Measurements from ENCODE around the gene HOXB4. TPM values are rescaled to one million over a fixed set of nuclear protein-coding genes. Genes with fewer than 3 reads are reported as not detected.

Gene HOXB4
- polyA plus RNA-seq, 2 donors: 1.8 to 4.2 TPM

DNA sequence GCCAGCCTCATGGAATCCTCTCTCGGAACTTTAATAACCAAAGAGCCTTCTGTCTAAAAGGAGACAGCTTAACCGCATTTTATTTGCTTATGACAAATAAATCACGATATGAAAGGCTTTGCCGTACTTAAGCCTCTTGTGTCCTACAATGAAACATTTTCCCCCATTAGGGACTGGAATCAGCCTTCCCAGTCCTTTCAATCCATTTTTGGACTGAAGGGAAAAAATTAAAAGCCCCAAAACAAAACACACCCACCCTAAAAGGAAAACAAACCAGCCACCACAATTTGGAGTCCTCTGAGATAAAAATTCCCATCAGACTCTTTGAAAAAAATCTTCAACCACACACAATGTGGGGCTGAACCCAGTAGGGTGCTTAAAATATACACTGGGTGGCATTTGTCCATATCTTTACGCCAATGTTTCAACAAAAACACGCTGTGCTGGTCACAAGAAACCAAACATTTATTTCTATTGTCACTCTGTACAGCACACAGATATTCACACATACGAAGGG, 3.0 kb downstream of the HOXB4 start:
- Histone ChIP-seq H3K36me3 (ENCODE audit: control insufficient read depth in 2 of 2, insufficient read depth in 2 of 2, low read length in 1 of 2) (no peaks in the 10 kb centered on the region), H3K27me3 (ENCODE audit: control insufficient read depth in 1 of 2, insufficient read depth in 2 of 2, low read length in 2 of 2) (no peaks in the 10 kb centered on the region), H3K4me1 (ENCODE audit: control insufficient read depth in 2 of 2, insufficient read depth in 2 of 2, low read length in 1 of 2) (peaks cover 0 to 3% of the 10 kb centered on the region in 2 donors), H3K9me3 (ENCODE audit: control insufficient read depth in 2 of 2, insufficient read depth in 1 of 2, low read depth in 1 of 2, low read length in 1 of 2) (no peaks in the 10 kb centered on the region), H3K27ac (ENCODE audit: low read depth in 2 of 2, low read length in 1 of 2) (peak overlapping the region; percentile 85 to 92), H3K4me3 (ENCODE audit: low read depth in 1 of 2, low read length in 2 of 2) (peak overlapping the region in 1 of 2 donors; percentile 37)
- 32 to 37% methylated on average over 7 of the region's 7 CpGs for WGBS, 2 donors

DNA sequence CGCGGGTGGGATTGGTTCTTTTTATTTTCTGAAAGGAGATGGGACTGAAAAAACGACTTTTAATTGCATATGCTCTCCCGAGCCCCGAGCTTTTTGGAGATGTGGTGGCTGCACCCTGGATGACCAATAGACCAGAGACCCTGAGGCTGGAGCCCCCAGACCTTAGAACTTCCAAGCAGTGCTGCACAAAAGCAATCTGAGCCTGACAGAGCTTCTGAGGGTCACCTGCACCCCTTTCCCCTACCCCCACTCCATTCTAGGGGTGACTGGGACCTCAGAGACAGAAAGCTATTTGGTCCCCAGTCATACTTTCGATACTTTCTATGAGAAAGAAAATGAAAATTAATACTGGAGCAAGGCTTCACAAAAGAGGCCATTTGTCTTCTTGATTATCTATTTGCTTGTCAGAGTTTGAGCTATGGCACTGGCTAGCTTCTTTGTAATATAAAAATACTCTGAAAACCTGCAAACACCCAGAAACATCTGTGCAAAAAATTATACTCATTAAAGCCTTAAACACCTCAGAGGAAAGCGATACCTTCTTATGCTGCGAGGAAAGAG, 3.6 kb downstream of the HOXB4 start:
- peak overlapping the region in 1 of 2 donors; percentile 37 for H3K4me3 ChIP-seq (ENCODE audit: low read depth in 1 of 2, low read length in 2 of 2)
- H3K9me3 ChIP-seq (ENCODE audit: control insufficient read depth in 2 of 2, insufficient read depth in 1 of 2, low read depth in 1 of 2, low read length in 1 of 2): no peaks in the 10 kb centered on the region
- H3K27me3 ChIP-seq (ENCODE audit: control insufficient read depth in 1 of 2, insufficient read depth in 2 of 2, low read length in 2 of 2): no peaks in the 10 kb centered on the region
- peaks cover 0 to 3% of the 10 kb centered on the region in 2 donors for H3K4me1 ChIP-seq (ENCODE audit: control insufficient read depth in 2 of 2, insufficient read depth in 2 of 2, low read length in 1 of 2)
- no peaks in the 10 kb centered on the region for H3K36me3 ChIP-seq (ENCODE audit: control insufficient read depth in 2 of 2, insufficient read depth in 2 of 2, low read length in 1 of 2)
- peak overlapping the region; percentile 92 to 94 for H3K27ac ChIP-seq (ENCODE audit: low read depth in 2 of 2, low read length in 1 of 2)
- WGBS, 2 donors: 36 to 41% methylated on average over 8 of the region's 8 CpGs

DNA sequence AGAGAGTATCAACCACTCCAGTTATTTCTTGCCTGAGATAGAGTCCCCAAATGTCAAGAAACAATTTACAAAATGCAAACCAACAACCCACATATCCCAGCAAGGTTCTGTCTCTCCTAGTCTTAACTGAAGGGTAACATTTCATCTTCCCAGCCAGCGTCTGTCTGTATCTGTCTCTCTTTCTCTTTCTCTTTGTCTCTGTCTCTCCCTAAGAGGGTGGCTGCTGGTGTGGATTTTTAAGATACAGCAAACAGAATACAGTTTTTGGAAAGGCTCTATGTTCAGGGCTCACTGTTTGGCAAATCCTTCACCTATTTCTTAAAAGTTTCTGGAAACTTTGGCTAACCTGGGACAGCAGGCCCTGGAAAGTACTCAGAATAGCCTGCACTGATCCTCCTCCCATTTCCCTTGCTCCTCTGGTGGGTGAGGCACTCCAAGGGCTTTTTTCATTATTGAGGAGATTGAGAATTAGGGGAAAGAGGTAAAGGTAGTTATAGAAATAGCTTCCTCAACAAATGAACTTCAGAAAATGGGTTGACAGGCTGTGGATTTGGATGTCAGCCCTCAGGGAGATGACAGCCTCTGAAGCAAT, 6.2 kb downstream of the HOXB4 start:
- 55 to 57% methylated on average over 1 of the region's 1 CpG for WGBS, 2 donors
- Histone ChIP-seq H3K27ac (ENCODE audit: low read depth in 2 of 2, low read length in 1 of 2) (peak overlapping the region; percentile 92 to 94), H3K27me3 (ENCODE audit: control insufficient read depth in 1 of 2, insufficient read depth in 2 of 2, low read length in 2 of 2) (no peaks in the 10 kb centered on the region), H3K4me1 (ENCODE audit: control insufficient read depth in 2 of 2, insufficient read depth in 2 of 2, low read length in 1 of 2) (peaks cover 0 to 3% of the 10 kb centered on the region in 2 donors), H3K4me3 (ENCODE audit: low read depth in 1 of 2, low read length in 2 of 2) (no peak overlapping the region), H3K36me3 (ENCODE audit: control insufficient read depth in 2 of 2, insufficient read depth in 2 of 2, low read length in 1 of 2) (no peaks in the 10 kb centered on the region), H3K9me3 (ENCODE audit: control insufficient read depth in 2 of 2, insufficient read depth in 1 of 2, low read depth in 1 of 2, low read length in 1 of 2) (no peaks in the 10 kb centered on the region)

DNA sequence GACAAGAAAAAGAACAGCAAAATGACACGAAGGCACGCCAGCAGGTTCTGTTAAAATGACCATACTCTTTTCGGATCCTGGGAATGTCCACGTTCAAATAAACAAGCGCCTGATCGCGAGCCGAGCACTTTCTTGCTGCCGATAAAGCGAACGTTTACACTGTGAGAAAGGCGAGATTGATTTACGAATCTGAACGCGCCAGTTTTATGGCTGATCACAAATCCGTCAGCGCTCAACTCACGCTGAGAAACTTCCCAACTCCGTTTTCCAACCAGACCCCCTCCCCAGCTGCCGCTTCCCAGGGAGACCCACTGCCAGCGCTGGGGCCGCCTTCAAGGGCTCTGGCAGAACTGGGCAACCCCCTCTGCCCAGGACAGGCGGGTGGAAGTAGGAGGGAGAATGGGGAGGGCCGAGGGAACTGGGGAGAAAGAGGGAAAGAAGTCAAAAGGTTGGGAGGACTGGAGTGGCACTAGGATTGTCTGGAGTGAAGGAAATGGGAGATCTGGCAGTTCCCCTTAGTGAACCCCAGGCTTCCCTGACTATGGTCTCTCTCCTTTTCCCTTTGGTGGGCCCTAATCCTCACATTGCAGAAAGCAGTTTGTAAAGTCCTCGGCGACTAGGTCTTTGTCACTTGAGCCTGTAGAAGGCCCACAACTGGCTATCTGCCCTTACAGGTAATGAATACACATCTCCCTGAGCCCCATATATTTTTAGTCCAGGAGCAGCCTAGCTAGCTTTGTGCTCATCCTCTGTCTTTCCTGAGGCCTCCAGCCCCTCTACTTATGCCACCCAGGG, 6.9 kb downstream of the HOXB4 start:
- Histone ChIP-seq H3K9me3 (ENCODE audit: control insufficient read depth in 2 of 2, insufficient read depth in 1 of 2, low read depth in 1 of 2, low read length in 1 of 2) (no peaks in the 10 kb centered on the region), H3K4me3 (ENCODE audit: low read depth in 1 of 2, low read length in 2 of 2) (peak overlapping the region; percentile 29 to 48), H3K36me3 (ENCODE audit: control insufficient read depth in 2 of 2, insufficient read depth in 2 of 2, low read length in 1 of 2) (no peaks in the 10 kb centered on the region), H3K27ac (ENCODE audit: low read depth in 2 of 2, low read length in 1 of 2) (peak overlapping the region; percentile 92 to 94), H3K27me3 (ENCODE audit: control insufficient read depth in 1 of 2, insufficient read depth in 2 of 2, low read length in 2 of 2) (no peaks in the 10 kb centered on the region), H3K4me1 (ENCODE audit: control insufficient read depth in 2 of 2, insufficient read depth in 2 of 2, low read length in 1 of 2) (peaks cover 0 to 3% of the 10 kb centered on the region in 2 donors)
- 29 to 35% methylated on average over 26 of the region's 26 CpGs for WGBS, 2 donors

DNA sequence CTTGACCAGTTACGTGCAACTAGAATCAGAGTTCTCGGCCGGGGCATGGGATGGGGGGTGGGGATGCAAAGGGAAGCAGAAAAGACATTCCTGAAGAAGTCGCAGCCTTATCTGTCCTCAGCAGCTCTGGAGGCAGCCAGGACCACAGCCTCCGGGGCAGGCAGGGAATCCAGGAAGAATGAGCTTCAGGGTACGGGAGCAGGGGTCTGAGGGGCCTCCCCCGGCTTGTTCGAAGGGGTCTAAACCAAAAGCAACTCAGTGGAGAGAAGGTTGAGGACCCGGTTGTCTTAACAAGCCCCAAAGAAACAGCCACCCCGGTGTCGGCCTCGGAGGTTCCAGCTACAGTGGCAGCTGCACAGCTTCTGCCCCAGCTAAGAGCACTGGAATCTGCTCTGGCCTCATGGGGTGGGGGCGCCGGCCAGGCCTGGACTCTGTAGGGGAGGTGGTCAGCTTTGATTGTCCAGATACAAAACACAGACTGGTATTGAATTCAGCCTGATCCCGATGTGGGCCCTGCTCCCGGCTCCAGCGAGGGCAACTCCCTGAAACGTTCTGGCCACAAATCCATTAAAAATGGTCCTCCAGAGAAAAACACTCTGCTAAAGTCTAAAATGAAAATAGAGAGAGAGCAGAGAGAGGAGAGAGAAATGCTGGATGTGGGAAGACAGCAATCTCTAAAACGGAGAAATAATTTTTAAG, 7.7 kb downstream of the HOXB4 start:
- H3K27me3 ChIP-seq (ENCODE audit: control insufficient read depth in 1 of 2, insufficient read depth in 2 of 2, low read length in 2 of 2): no peaks in the 10 kb centered on the region
- WGBS, 2 donors: 27 to 28% methylated on average over 19 of the region's 19 CpGs
- peak overlapping the region; percentile 85 to 92 for H3K27ac ChIP-seq (ENCODE audit: low read depth in 2 of 2, low read length in 1 of 2)
- no peaks in the 10 kb centered on the region for H3K9me3 ChIP-seq (ENCODE audit: control insufficient read depth in 2 of 2, insufficient read depth in 1 of 2, low read depth in 1 of 2, low read length in 1 of 2)
- H3K36me3 ChIP-seq (ENCODE audit: control insufficient read depth in 2 of 2, insufficient read depth in 2 of 2, low read length in 1 of 2): no peaks in the 10 kb centered on the region
- H3K4me3 ChIP-seq (ENCODE audit: low read depth in 1 of 2, low read length in 2 of 2): peak overlapping the region in 1 of 2 donors; percentile 48
- H3K4me1 ChIP-seq (ENCODE audit: control insufficient read depth in 2 of 2, insufficient read depth in 2 of 2, low read length in 1 of 2): peaks cover 0 to 6% of the 10 kb centered on the region in 2 donors

DNA sequence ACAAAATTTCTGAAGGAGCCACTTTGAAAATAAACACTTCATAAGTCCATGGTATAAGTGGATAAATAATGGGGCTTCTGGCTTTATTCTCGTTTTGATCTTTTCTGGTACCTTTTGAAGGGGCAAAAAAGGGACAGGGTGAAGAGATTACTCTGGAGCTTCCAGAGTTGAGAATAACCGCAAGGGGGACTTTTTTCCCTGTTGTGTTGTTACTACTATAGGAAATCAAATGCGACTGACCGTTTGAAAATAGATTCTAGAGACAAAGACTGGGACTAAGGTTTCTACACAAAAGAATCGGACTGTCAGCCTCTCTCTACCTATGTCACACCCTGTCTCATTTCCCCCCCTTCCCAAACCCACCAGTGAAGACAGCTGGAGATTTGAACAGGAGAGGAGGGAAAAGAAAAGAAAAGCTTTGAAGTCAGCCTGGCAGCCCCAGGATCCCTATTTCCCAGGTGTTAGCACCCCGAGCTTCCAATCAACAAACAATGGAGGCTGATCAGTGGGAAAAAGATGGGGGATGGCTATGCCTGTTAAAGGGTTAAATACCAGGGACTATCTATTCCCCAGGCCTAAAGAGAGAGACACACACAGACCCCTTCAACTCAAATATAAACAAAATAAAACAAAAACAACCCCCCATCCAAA, 8.4 kb downstream of the HOXB4 start:
- WGBS, 2 donors: 42 to 43% methylated on average over 6 of the region's 6 CpGs
- Histone ChIP-seq H3K4me3 (ENCODE audit: low read depth in 1 of 2, low read length in 2 of 2) (peak overlapping the region in 1 of 2 donors; percentile 48), H3K36me3 (ENCODE audit: control insufficient read depth in 2 of 2, insufficient read depth in 2 of 2, low read length in 1 of 2) (no peaks in the 10 kb centered on the region), H3K9me3 (ENCODE audit: control insufficient read depth in 2 of 2, insufficient read depth in 1 of 2, low read depth in 1 of 2, low read length in 1 of 2) (no peaks in the 10 kb centered on the region), H3K4me1 (ENCODE audit: control insufficient read depth in 2 of 2, insufficient read depth in 2 of 2, low read length in 1 of 2) (peaks cover 0 to 6% of the 10 kb centered on the region in 2 donors), H3K27ac (ENCODE audit: low read depth in 2 of 2, low read length in 1 of 2) (peak overlapping the region; percentile 85 to 92), H3K27me3 (ENCODE audit: control insufficient read depth in 1 of 2, insufficient read depth in 2 of 2, low read length in 2 of 2) (no peaks in the 10 kb centered on the region)

DNA sequence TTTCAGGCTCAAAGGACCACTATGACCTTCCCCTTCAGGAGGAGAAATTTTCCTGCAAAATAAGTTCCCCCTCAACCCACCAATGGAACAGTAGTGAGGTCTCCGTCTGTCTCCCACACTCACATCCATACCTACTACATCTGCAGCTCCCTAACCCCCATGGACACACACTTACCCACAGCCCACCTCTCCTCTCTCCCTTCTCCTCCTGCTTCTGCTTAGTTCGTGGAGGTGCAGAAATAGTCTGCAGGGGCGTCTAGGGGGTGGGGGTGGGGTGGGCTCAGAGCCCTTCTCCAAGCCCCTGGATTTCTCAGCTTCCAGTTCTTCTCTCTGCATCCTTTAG, 8.9 kb downstream of the HOXB4 start:
- Histone ChIP-seq H3K4me1 (ENCODE audit: control insufficient read depth in 2 of 2, insufficient read depth in 2 of 2, low read length in 1 of 2) (peaks cover 0 to 6% of the 10 kb centered on the region in 2 donors), H3K36me3 (ENCODE audit: control insufficient read depth in 2 of 2, insufficient read depth in 2 of 2, low read length in 1 of 2) (no peaks in the 10 kb centered on the region), H3K27ac (ENCODE audit: low read depth in 2 of 2, low read length in 1 of 2) (peak overlapping the region; percentile 57 to 62), H3K4me3 (ENCODE audit: low read depth in 1 of 2, low read length in 2 of 2) (peak overlapping the region in 1 of 2 donors; percentile 12), H3K9me3 (ENCODE audit: control insufficient read depth in 2 of 2, insufficient read depth in 1 of 2, low read depth in 1 of 2, low read length in 1 of 2) (no peaks in the 10 kb centered on the region), H3K27me3 (ENCODE audit: control insufficient read depth in 1 of 2, insufficient read depth in 2 of 2, low read length in 2 of 2) (no peaks in the 10 kb centered on the region)
- WGBS, 2 donors: 31 to 33% methylated on average over 3 of the region's 3 CpGs

DNA sequence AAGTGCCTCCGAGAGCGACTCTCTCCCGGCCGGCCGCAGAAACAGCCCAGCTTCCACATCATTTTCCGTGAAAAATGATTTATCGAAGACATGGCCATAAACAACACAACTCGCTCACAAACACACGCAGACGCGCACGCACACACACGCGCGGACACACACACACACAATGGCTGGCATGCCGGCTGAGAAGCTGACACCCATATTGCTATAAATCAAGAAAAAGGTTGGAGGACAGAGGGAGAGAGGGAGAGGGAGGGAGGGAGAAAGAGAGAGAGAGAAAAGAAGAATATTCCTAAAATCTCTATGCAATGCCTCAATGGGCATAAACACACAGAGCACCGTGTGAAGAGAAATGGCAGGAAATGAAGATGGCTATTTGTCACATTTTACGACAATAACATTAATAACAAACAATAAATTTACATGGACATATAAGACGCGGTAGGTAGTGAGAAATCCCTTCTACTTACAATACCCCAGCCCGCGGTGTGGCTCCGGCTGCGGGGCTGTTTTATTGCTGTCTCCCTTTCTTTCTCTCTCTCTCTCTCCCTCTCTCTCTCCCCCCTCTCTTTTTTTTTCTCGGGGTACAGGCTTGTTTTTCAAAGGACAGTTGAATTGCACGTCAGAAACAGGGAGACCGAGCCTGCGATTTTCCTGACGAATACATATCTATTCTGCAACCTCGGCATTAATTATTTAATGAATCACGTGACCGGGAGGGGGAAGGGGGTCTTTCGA, 9.5 kb downstream of the HOXB4 start:
- Histone ChIP-seq H3K9me3 (ENCODE audit: control insufficient read depth in 2 of 2, insufficient read depth in 1 of 2, low read depth in 1 of 2, low read length in 1 of 2) (no peaks in the 10 kb centered on the region), H3K27me3 (ENCODE audit: control insufficient read depth in 1 of 2, insufficient read depth in 2 of 2, low read length in 2 of 2) (no peaks in the 10 kb centered on the region), H3K27ac (ENCODE audit: low read depth in 2 of 2, low read length in 1 of 2) (peak overlapping the region; percentile 57 to 78), H3K36me3 (ENCODE audit: control insufficient read depth in 2 of 2, insufficient read depth in 2 of 2, low read length in 1 of 2) (no peaks in the 10 kb centered on the region), H3K4me1 (ENCODE audit: control insufficient read depth in 2 of 2, insufficient read depth in 2 of 2, low read length in 1 of 2) (peaks cover 2 to 7% of the 10 kb centered on the region in 2 donors), H3K4me3 (ENCODE audit: low read depth in 1 of 2, low read length in 2 of 2) (peak overlapping the region in 1 of 2 donors; percentile 12)
- WGBS, 2 donors: 24 to 31% methylated on average over 33 of the region's 33 CpGs

Measured in esophagus (tissue), 2 donors.